Lung (tissue), 12 donors: ENCODE results near the gene RABGAP1L. TPM values are rescaled to one million over a fixed set of nuclear protein-coding genes. Genes with fewer than 3 reads are reported as not detected.
"Not testable (repeated sequence)": the region's sequence is repeated elsewhere in the genome, so short reads cannot be mapped to it uniquely, and the experiment has no call there.

Source experiments
- ATAC-seq: fragments of 200-7000 bp; cut with Tn5 transposase; one replicate; pipeline ENCODE4 v1.9.1; 2020; ENCODE audit warnings: moderate number of reproducible peaks; ENCODE audit not compliant: insufficient read depth, low FRiP score
- DNase-seq, 3 donors: peaks; one replicate each; pipeline ENCODE4 v3.0.0-alpha.2; 2013 to 2017
- H3K27ac ChIP-seq, 2 donors: one replicate each; pipeline ENCODE4 v1.5.1; 2013; ENCODE audit warnings: mild to moderate bottlenecking in 2 of 2, moderate library complexity in 2 of 2, control low read depth in 1 of 2, inconsistent platforms in 1 of 2, low read depth in 1 of 2, low read length in 1 of 2
- H3K27me3 ChIP-seq, 3 donors: one replicate each; pipeline ENCODE4 v1.5.1; 2013; ENCODE audit warnings: low read length in 2 of 3; ENCODE audit not compliant: control insufficient read depth in 3 of 3, insufficient read depth in 3 of 3
- H3K36me3 ChIP-seq, 4 donors: one replicate each; pipeline ENCODE4 v1.5.1; 2013; ENCODE audit warnings: low read length in 4 of 4, mild to moderate bottlenecking in 1 of 4, moderate library complexity in 1 of 4; ENCODE audit not compliant: control insufficient read depth in 4 of 4, insufficient read depth in 4 of 4
- H3K4me1 ChIP-seq, 5 donors: one replicate each; pipeline ENCODE4 v1.5.1; 2013; ENCODE audit warnings: low read length in 5 of 5, mild to moderate bottlenecking in 2 of 5, moderate library complexity in 1 of 5; ENCODE audit not compliant: control insufficient read depth in 5 of 5, insufficient read depth in 5 of 5
- H3K4me3 ChIP-seq: one replicate; pipeline ENCODE4 v1.5.1; 2013; ENCODE audit warnings: mild to moderate bottlenecking, control low read depth, moderate library complexity
- H3K9ac ChIP-seq, 2 donors: one replicate each; pipeline ENCODE4 v1.5.1; 2013; ENCODE audit warnings: low read length in 2 of 2, control low read depth in 1 of 2; ENCODE audit not compliant: insufficient read depth in 1 of 2
- H3K9me3 ChIP-seq, 4 donors: one replicate each; pipeline ENCODE4 v1.5.1; 2013; ENCODE audit warnings: low read length in 3 of 4, mild to moderate bottlenecking in 1 of 4, moderate library complexity in 1 of 4; ENCODE audit not compliant: control insufficient read depth in 4 of 4, insufficient read depth in 3 of 4
- WGBS, 2 donors: extraction: QIAGEN DNeasy Blood & Tissue Kit; methylation state at CpG; one replicate each; pipeline ENCODE4 v1.1.7; 2013; 5-methylcytosine and 5-hydroxymethylcytosine counted together
- polyA plus RNA-seq, 2 donors: library from polyadenylated mRNA; stranded (reverse); fragments of 200-250 nt; gene quantifications; one replicate each; pipeline ENCODE4 v1.2.1, GENCODE V29; 2013
- total RNA-seq, 2 donors: library from RNA; depleted of rRNA in 1 of 2; stranded (reverse); fragments of >200 nt in 1 of 2; gene quantifications; one replicate each; pipeline ENCODE4 v1.2.1, GENCODE V29; 2014 to 2021
- TF ChIP-seq, protein P1 (sequence below): IDR thresholded peaks from 2 replicates; pipeline ENCODE4 v1.5.1; 2012; ENCODE audit warnings: mild to moderate bottlenecking; ENCODE audit errors: control extremely low read depth, extremely low read depth
- donor health status: control.
- donor health status: control.
- donor health status: Bipolar disorder and iron deficiency.
- donor health status: healthy.
- donor health status: DM: yes; HTN: yes; CAD: no.

The RABGAP1L gene
- total and polyA plus RNA-seq, 4 donors = 16.0 to 123 (median 44.5) TPM

DNA sequence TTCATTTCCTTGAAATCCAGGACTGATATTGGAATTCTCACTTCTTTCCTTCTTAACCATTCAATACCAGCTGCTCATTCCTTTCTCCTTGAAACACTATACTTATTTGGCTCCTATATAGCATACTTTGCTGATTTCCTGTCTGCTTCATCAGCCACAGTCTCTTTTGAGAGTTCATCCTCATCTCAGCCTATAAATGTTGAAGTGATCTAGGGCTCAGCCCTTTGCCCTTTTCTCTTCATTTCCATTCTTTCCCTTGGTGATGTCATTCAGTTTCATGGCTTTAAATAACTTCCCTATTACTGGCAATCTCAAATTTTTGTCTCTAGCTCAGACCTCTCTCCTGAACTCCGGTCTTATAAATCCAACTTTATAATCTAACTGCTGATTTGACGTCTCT is 24.1 kb upstream of the RABGAP1L start:
- no peak overlapping the region for H3K9ac ChIP-seq
- no peak overlapping the region for H3K27ac ChIP-seq
- no peak overlapping the region for H3K4me3 ChIP-seq
- TF ChIP-seq, protein P1, sequence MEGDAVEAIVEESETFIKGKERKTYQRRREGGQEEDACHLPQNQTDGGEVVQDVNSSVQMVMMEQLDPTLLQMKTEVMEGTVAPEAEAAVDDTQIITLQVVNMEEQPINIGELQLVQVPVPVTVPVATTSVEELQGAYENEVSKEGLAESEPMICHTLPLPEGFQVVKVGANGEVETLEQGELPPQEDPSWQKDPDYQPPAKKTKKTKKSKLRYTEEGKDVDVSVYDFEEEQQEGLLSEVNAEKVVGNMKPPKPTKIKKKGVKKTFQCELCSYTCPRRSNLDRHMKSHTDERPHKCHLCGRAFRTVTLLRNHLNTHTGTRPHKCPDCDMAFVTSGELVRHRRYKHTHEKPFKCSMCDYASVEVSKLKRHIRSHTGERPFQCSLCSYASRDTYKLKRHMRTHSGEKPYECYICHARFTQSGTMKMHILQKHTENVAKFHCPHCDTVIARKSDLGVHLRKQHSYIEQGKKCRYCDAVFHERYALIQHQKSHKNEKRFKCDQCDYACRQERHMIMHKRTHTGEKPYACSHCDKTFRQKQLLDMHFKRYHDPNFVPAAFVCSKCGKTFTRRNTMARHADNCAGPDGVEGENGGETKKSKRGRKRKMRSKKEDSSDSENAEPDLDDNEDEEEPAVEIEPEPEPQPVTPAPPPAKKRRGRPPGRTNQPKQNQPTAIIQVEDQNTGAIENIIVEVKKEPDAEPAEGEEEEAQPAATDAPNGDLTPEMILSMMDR = no peak
- ATAC-seq = no peak
- DNase-seq = peak in 1 of 3 donors; percentile 6
- H3K9me3 ChIP-seq = no peaks in the 10 kb centered on the region
- WGBS, 2 donors = 61 to 66% methylated on average over 2 of the region's 2 CpGs
- H3K36me3 ChIP-seq = no peaks in the 10 kb centered on the region
- no peaks in the 10 kb centered on the region for H3K27me3 ChIP-seq
- no peaks in the 10 kb centered on the region for H3K4me1 ChIP-seq

DNA sequence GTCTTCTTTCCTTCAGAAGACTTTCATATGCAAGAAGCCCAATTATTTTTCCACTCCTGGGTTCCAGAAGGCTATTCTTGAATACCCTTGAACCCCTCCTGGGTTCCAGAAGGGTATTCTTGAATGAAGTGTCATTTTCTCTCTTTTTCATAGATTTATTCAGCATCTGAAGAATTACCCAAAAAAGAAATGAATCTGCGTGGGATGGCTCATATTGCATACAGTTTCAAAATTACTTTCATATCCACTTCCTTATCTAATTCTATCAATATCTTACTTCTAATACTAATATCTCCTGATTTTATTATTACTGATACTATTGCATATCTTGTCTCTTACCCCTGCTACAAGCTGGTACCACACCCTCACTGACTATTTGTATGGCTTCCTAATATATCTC is 22.6 kb upstream of the RABGAP1L start:
- Histone ChIP-seq H3K27ac (no peak overlapping the region), H3K4me1 (no peaks in the 10 kb centered on the region), H3K4me3 (no peak overlapping the region), H3K36me3 (no peaks in the 10 kb centered on the region), H3K9me3 (no peaks in the 10 kb centered on the region), H3K27me3 (no peaks in the 10 kb centered on the region), H3K9ac (no peak overlapping the region)
- TF ChIP-seq, protein P1 = no peak
- WGBS, 2 donors = 84 to 91% methylated on average over 1 of the region's 1 CpG
- no peak for DNase-seq
- no peak for ATAC-seq

DNA sequence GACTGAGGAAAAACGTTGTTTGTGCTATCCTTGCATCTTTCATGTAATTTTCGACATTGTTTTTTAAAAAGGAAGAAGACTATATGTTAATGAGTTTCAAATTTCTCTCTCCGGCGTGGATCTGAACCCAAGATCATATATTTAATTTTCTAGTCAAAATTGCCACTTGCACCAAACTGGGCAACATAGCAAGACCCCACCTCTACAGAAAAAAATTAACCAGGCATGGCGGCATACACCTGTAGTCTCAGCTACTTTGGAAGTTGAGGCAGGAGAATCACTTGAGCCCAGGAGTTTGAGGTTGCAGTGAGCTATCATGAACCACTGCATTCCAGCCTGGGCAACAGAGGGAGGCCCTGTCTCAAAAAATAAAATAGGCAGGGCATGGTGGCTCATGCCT is 16.5 kb upstream of the RABGAP1L start:
- WGBS, 2 donors = 93 to 96% methylated on average over 5 of the region's 5 CpGs
- ATAC-seq (no peak), DNase-seq (no peak)
- H3K4me1 ChIP-seq = peaks cover 0 to 1% (median 0%) of the 10 kb centered on the region in 5 donors
- H3K36me3 ChIP-seq = no peaks in the 10 kb centered on the region
- H3K9ac ChIP-seq = no peak overlapping the region
- TF ChIP-seq, protein P1 = no peak
- H3K27ac ChIP-seq = no peak overlapping the region
- H3K27me3 ChIP-seq = no peaks in the 10 kb centered on the region
- H3K4me3 ChIP-seq = no peak overlapping the region
- H3K9me3 ChIP-seq = no peaks in the 10 kb centered on the region

DNA sequence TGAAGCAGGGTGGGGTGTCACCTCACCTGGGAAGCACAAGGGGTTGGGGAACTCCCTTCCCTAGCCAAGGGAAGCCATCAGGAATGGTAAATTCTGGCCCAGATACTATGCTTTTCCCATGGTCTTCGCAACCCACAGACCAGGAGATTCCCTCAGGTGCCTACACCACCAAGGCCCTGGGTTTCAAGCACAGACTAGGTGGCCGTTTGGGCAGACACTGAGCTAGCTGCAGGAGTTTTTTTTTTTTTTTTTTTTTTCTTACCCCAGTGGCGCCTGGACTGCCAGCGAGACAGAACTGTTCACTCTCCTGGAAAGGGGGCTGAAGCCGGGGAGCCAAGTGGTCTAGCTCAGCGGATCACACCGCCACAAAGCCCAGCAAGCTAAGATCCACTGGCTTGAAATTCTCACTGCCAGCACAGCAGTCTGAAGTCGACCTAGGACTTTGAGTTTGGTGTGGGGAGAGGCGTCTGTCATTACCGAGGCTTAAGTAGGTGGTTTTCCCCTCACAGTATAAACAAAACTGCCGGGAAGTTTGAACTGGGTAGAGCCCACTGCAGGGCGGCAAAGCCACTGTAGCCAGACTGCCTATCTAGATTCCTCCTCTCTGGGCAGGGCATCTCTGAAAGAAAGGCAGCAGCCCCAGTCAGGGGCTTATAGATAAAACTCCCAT is 15.5 kb upstream of the RABGAP1L start:
- H3K4me1 ChIP-seq, H3K9ac ChIP-seq, ATAC-seq, H3K27me3 ChIP-seq, H3K4me3 ChIP-seq, H3K9me3 ChIP-seq, DNase-seq, H3K36me3 ChIP-seq, H3K27ac ChIP-seq: not testable (repeated sequence)
- WGBS, 2 donors = 64 to 80% methylated on average over 12 of the region's 12 CpGs

DNA sequence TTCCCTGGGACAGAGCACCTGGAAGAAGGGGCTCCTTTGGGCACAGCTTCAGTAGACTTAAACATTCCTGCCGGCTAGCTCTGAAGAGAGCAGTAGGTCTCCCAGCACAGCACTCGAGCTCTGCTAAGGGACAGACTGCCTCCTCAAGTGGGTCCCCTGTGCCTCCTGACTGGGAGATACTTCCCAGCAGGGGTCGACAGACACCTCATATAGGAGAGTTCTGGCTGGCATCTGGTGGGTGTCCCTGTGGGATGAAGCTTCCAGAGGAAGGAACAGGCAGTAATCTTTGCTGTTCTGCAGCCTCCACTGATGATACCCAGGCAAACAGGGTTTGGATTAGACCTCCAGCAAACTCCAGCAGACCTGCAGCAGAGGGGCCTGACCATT is 14.9 kb upstream of the RABGAP1L start:
- H3K27ac ChIP-seq, H3K27me3 ChIP-seq, ATAC-seq, H3K36me3 ChIP-seq, DNase-seq, H3K4me3 ChIP-seq, H3K9ac ChIP-seq, H3K4me1 ChIP-seq, H3K9me3 ChIP-seq: not testable (repeated sequence)
- WGBS, 2 donors = 67 to 81% methylated on average over 3 of the region's 3 CpGs
